ENCODE results near the gene PPP1CB. TPM values are rescaled to one million over a fixed set of nuclear protein-coding genes. Genes with fewer than 3 reads are reported as not detected.

PPP1CB gene
- total and polyA plus RNA-seq, 12 donors, result 46.7 to 272 (median 190) TPM

DNA sequence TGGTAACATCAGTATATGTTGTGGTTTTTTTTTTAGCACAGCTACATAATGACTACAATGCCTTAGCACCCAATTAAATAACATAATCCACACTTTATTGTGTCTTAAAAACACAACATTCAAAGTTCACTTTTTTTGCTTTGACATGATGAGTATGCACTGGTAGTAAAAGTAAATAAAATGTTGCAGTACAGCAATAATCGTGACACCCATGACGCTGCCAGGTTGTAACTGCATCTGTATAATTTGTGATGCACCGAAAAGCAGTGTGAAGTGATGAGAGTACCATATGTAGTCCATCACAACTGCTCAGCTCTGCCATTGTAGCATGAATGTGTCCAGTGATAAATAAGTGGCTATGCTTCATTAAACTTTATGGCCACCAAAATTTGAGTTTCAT is 15.7 kb downstream of the PPP1CB start:
- DNase-seq, result no peak
- H3K27ac ChIP-seq, result no peak overlapping the region
- intact Hi-C loops (cut with DNase I), result no loop called here
- H3K4me1 ChIP-seq (replicated peaks in 1 of 2), result peaks cover 15 to 71% of the 10 kb centered on the region in 2 donors
- no peaks in the 10 kb centered on the region for H3K27me3 ChIP-seq
- no peaks in the 10 kb centered on the region for H3K9me3 ChIP-seq (replicated peaks in 1 of 3)
- 83 to 90% (median 88%) methylated on average over 3 of the region's 3 CpGs for WGBS, 4 donors
- no peak overlapping the region for H3K4me3 ChIP-seq
- TF ChIP-seq, protein P1, sequence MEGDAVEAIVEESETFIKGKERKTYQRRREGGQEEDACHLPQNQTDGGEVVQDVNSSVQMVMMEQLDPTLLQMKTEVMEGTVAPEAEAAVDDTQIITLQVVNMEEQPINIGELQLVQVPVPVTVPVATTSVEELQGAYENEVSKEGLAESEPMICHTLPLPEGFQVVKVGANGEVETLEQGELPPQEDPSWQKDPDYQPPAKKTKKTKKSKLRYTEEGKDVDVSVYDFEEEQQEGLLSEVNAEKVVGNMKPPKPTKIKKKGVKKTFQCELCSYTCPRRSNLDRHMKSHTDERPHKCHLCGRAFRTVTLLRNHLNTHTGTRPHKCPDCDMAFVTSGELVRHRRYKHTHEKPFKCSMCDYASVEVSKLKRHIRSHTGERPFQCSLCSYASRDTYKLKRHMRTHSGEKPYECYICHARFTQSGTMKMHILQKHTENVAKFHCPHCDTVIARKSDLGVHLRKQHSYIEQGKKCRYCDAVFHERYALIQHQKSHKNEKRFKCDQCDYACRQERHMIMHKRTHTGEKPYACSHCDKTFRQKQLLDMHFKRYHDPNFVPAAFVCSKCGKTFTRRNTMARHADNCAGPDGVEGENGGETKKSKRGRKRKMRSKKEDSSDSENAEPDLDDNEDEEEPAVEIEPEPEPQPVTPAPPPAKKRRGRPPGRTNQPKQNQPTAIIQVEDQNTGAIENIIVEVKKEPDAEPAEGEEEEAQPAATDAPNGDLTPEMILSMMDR (IDR thresholded peaks at IDR 0.05), result no peak
- TF ChIP-seq POLR2A (IDR thresholded peaks at IDR 0.05), result no peak
- no peaks in the 10 kb centered on the region for H3K36me3 ChIP-seq (replicated peaks in 1 of 2)

DNA sequence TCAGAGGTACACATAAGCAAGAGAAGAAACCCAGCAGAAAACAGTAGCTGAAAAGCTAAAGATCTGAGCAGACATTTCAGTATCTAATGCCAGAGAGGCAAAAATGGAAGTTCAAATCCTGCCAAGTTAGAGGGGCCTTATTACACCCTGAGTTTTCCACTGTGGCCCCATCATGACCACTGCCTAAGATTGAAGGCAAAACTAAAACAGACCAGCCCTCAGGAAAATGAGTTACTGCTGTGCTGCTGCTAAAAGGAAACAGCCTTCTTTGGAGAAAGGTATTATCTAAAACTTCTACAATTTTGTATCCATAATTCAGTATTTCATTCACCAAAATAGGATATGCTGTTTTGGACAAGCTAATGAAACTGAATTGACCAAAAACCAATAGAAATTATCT is 16.8 kb downstream of the PPP1CB start:
- Histone ChIP-seq H3K36me3 (replicated peaks in 1 of 2) (no peaks in the 10 kb centered on the region), H3K9me3 (replicated peaks in 1 of 3) (no peaks in the 10 kb centered on the region), H3K4me1 (replicated peaks in 1 of 2) (peaks cover 15 to 71% of the 10 kb centered on the region in 2 donors), H3K4me3 (no peak overlapping the region), H3K27ac (no peak overlapping the region), H3K27me3 (no peaks in the 10 kb centered on the region)
- intact Hi-C loops (cut with DNase I), result no loop called here
- TF ChIP-seq, protein P1 (IDR thresholded peaks at IDR 0.05), result no peak
- TF ChIP-seq POLR2A (IDR thresholded peaks at IDR 0.05), result no peak
- no peak for DNase-seq

GRCh38 chr2:28768952-28769351 is 17.3 kb downstream of the PPP1CB start:
- Histone ChIP-seq H3K4me3 (no peak overlapping the region), H3K27ac (no peak overlapping the region), H3K27me3 (no peaks in the 10 kb centered on the region), H3K4me1 (replicated peaks in 1 of 2) (peaks cover 15 to 70% of the 10 kb centered on the region in 2 donors), H3K36me3 (replicated peaks in 1 of 2) (no peaks in the 10 kb centered on the region), H3K9me3 (replicated peaks in 1 of 3) (no peaks in the 10 kb centered on the region)
- intact Hi-C loops (cut with DNase I), result no loop called here
- 89 to 97% (median 96%) methylated on average over 5 of the region's 5 CpGs for WGBS, 4 donors
- no peak for DNase-seq
- no peak for TF ChIP-seq POLR2A (IDR thresholded peaks at IDR 0.05)
- TF ChIP-seq, protein P1 (IDR thresholded peaks at IDR 0.05), result no peak

DNA sequence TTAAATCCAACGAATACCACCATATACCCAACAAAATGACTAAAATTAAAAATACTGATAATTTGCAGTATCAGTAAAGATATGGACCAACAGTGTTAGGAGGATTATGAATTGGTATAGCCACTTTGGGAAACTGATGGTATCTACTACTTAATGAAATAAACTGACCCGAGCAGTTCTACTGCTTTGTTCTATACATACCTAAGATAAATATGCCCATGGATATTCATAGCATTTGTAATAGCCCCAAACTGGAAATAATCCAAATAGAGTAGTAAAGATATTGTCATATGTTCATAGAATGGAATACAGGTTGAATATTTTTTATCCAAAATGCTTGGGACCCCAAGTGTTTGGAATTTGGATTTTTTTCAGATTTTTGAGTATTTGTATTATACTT is 20.7 kb downstream of the PPP1CB start:
- TF ChIP-seq, protein P1 (IDR thresholded peaks at IDR 0.05), result no peak
- TF ChIP-seq POLR2A (IDR thresholded peaks at IDR 0.05), result no peak
- intact Hi-C loops (cut with DNase I), result no loop called here
- H3K27me3 ChIP-seq, result no peaks in the 10 kb centered on the region
- peaks cover 0 to 6% of the 10 kb centered on the region in 2 donors for H3K36me3 ChIP-seq (replicated peaks in 1 of 2)
- no peak for DNase-seq
- H3K9me3 ChIP-seq (replicated peaks in 1 of 3), result no peaks in the 10 kb centered on the region
- H3K27ac ChIP-seq, result no peak overlapping the region
- WGBS, 4 donors, result 92 to 100% (median 98%) methylated on average over 2 of the region's 2 CpGs
- H3K4me3 ChIP-seq, result no peak overlapping the region
- H3K4me1 ChIP-seq (replicated peaks in 1 of 2), result peaks cover 12 to 73% of the 10 kb centered on the region in 2 donors

All from adrenal gland (tissue), 12 donors.